Activated naive CD4-positive, alpha-beta T cell treated with anti-CD3 and anti-CD28 coated beads for 36 hours (primary cell): ENCODE data around the gene CORO1A. TPM values are rescaled to one million over a fixed set of nuclear protein-coding genes. Genes with fewer than 3 reads are reported as not detected.

Experiments
- total RNA-seq, 2 experiments: library from RNA; stranded (reverse); gene quantifications; one replicate each; pipeline ENCODE4 v1.2.3, GENCODE V29; 2021

The CORO1A gene
- total RNA-seq, 2 experiments from 2014 or later, result 855 to 866 TPM

Other genes with a start within 250 kb of the CORO1A start
- 10 to 100 TPM; 31.9 to 35.5 TPM for gene TMEM219, start 221.5 kb upstream of the CORO1A start, total RNA-seq
- gene TAOK2, start 209.7 kb upstream of the CORO1A start, total RNA-seq, result 10 to 100 TPM; 20.9 to 21.6 TPM
- gene HIRIP3, start 188.0 kb upstream of the CORO1A start, total RNA-seq, result 10 to 100 TPM; 40.8 to 43.9 TPM
- gene INO80E, start 187.4 kb upstream of the CORO1A start, total RNA-seq, result 10 to 100 TPM; 62.0 to 65.4 TPM
- gene DOC2A, start 172.6 kb upstream of the CORO1A start, total RNA-seq, result under 1 TPM; 0.64 to 0.86 TPM
- gene C16orf92, start 160.4 kb upstream of the CORO1A start, total RNA-seq, result not detected
- gene TLCD3B, start 152.3 kb upstream of the CORO1A start, total RNA-seq, result 1 to 10 TPM; 4.6 to 6.1 TPM
- gene ALDOA, start 117.8 kb upstream of the CORO1A start, total RNA-seq, result 1,000 to 10,000 TPM; 1,750 to 1,795 TPM
- gene PPP4C, start 107.6 kb upstream of the CORO1A start, total RNA-seq, result 100 to 1,000 TPM; 104 to 105 TPM
- 1 to 10 TPM; 3.6 to 4.7 TPM for gene TBX6, start 91.7 kb upstream of the CORO1A start, total RNA-seq
- gene YPEL3, start 87.4 kb upstream of the CORO1A start, total RNA-seq, result 10 to 100 TPM; 24.6 to 27.3 TPM
- 10 to 100 TPM in 1 of 2 experiments, 1 to 10 TPM in 1; 9.1 to 10.3 TPM for gene GDPD3, start 70.1 kb upstream of the CORO1A start, total RNA-seq
- gene MAPK3, start 60.4 kb upstream of the CORO1A start, total RNA-seq, result 10 to 100 TPM; 64.3 to 64.5 TPM
- gene BOLA2B, start 10.1 kb downstream of the CORO1A start, total RNA-seq, result 100 to 1,000 TPM; 160 to 173 TPM
- gene SLX1A, start 10.3 kb downstream of the CORO1A start, total RNA-seq, result 10 to 100 TPM; 35.4 to 42.5 TPM
- 1 to 10 TPM; 8.7 to 9.2 TPM for gene SULT1A3, start 15.7 kb downstream of the CORO1A start, total RNA-seq
- 1 to 10 TPM; 5.7 to 6.8 TPM for gene NPIPB13, start 64.9 kb downstream of the CORO1A start, total RNA-seq
- gene CD2BP2, start 171.7 kb downstream of the CORO1A start, total RNA-seq, result 10 to 100 TPM; 39.2 to 41.4 TPM
- gene TBC1D10B, start 186.9 kb downstream of the CORO1A start, total RNA-seq, result 10 to 100 TPM; 36.6 to 38.4 TPM
- under 1 TPM; 0.67 to 0.86 TPM for gene MYL11, start 191.2 kb downstream of the CORO1A start, total RNA-seq
- 100 to 1,000 TPM; 133 to 134 TPM for gene SEPTIN1, start 199.0 kb downstream of the CORO1A start, total RNA-seq
- gene ZNF48, start 211.8 kb downstream of the CORO1A start, total RNA-seq, result 1 to 10 TPM; 5.3 to 6.0 TPM
- gene ZNF771, start 224.0 kb downstream of the CORO1A start, total RNA-seq, result 1 to 10 TPM; 3.4 to 4.7 TPM
- gene DCTPP1, start 246.4 kb downstream of the CORO1A start, total RNA-seq, result 10 to 100 TPM; 69.9 to 73.0 TPM